Activated naive CD8-positive, alpha-beta T cell (primary cell): ENCODE data around the gene NFYC.
"Not testable (repeated sequence)": the region's sequence is repeated elsewhere in the genome, so short reads cannot be mapped to it uniquely, and the experiment has no call there.

Experiments used
- H3K27ac Mint-ChIP-seq: one replicate; pipeline ENCODE4 v1.8.0; 2021; ENCODE audit warnings: mixed read lengths
- H3K27me3 Mint-ChIP-seq: one replicate; pipeline ENCODE4 v1.8.0; 2021; ENCODE audit warnings: mixed read lengths
- H3K36me3 Mint-ChIP-seq: one replicate; pipeline ENCODE4 v1.8.0; 2021; ENCODE audit warnings: mixed read lengths
- H3K4me1 Mint-ChIP-seq: one replicate; pipeline ENCODE4 v1.8.0; 2021; ENCODE audit warnings: low read depth, mixed read lengths
- H3K4me3 Mint-ChIP-seq: one replicate; pipeline ENCODE4 v1.8.0; 2021; ENCODE audit warnings: mild to moderate bottlenecking, mixed read lengths
- H3K9me3 Mint-ChIP-seq: one replicate; pipeline ENCODE4 v1.8.0; 2021; ENCODE audit warnings: low read depth, mixed read lengths

NFYC gene

DNA sequence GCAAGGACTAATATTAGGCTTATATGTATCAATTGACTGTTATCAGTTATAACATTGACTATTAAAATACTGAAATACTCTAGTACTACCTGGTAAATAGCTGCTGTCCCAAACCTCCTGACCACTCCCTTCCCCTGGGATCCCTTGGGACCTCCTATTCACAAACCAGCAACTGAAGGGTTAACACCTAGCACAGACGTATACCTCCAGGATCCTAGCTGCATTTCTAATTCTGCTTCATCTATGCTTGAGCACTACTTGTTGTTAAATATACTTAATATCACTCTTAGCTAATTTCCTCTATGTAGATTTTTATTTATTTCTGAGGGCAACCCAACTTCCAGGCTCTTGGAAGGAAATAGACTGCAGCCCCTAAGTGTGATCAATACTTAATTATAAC, 1.8 kb upstream of the NFYC start:
- peak overlapping the region; percentile 36 for H3K4me3 Mint-ChIP-seq
- H3K9me3 Mint-ChIP-seq, result no peaks in the 10 kb centered on the region
- no peak overlapping the region for H3K27ac Mint-ChIP-seq
- H3K36me3 Mint-ChIP-seq, result peaks cover 16% of the 10 kb centered on the region
- peaks cover 48% of the 10 kb centered on the region for H3K4me1 Mint-ChIP-seq
- no peaks in the 10 kb centered on the region for H3K27me3 Mint-ChIP-seq

DNA sequence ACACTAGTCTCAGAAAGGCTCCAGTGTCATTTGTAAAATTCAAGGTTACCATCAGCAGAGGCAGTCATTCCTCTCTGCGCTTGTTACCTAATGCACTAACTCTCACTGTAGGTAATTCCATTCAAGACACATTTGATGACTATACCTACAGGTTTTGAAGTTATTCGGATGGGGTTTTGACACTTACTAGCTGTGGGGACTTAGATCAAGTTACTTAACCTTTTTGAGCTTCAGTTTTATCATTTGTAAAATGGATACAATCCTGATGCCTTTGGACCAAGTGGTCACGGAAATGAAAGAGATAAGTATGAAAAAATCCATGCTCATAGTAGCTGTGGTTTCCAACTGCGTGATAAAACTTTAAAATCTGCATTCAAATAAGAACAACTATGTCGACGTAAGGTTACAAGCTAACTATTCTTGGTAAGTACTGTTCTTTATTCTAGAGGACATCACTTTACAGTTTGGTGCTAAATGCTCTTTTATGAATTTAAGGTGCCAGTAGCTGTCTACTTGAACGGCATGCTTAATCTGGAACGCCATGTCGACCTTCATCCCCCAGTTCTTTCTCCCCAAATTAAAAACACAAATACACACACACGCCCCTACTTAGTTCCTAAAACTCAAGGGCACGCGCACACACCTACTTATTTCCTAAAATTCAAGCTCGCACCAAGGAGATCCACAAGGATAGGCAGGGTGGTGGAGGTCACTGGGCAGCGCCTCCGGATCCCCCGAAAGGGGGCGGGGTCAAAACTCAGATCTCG, 550 bp upstream of the NFYC start:
- Mint-ChIP-seq H3K4me3 (peak overlapping the region; percentile 100), H3K27ac (peak overlapping the region; percentile 99), H3K4me1 (peaks cover 54% of the 10 kb centered on the region), H3K27me3 (no peaks in the 10 kb centered on the region), H3K9me3 (no peaks in the 10 kb centered on the region), H3K36me3 (peaks cover 14% of the 10 kb centered on the region)

DNA sequence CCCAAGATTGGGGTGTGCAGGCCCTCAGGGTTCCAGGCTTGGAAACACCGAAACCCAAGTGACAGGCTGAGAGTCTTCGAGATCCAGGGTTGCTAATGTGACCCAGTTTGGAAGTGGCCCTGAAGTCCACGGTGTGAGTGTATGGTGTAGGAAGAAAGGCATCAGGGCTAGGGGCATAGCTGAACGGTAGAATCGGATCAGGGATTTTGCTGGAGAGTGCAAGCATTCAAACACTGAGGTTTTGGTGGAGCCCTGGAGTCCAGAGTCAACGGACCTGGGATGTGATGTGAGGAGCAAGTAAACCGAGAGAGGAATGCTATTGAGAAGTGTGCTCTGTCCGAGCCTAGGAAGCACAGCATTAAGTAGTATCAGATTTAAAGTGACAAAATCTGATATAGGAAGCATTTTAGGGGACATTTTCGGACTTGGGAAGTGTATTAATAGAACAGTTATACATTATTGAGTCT, 958 bp downstream of the NFYC start:
- H3K27me3 Mint-ChIP-seq, result no peaks in the 10 kb centered on the region
- peaks cover 68% of the 10 kb centered on the region for H3K4me1 Mint-ChIP-seq

DNA sequence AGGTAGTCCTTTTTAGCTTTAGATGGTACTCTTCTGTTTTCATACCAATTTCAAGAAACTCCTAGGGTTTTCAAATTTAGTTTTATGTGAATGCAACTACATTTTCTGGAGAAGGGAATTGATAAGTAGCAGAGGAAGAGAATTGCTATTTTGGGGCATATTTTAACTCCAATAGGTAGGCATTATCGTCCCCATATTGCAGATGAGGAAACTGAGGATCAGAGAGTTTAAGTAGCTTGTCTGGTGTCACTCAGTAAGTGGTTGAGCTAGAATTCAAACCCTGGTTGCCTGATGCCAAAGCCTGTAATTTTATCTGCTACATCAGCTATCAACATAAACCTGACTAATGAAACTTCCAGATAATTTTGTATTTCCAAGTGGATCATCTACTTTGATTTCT, 1.9 kb downstream of the NFYC start:
- Mint-ChIP-seq H3K4me1 (peaks cover 73% of the 10 kb centered on the region), H3K36me3 (peaks cover 9% of the 10 kb centered on the region), H3K9me3 (no peaks in the 10 kb centered on the region), H3K4me3 (peak overlapping the region; percentile 100), H3K27me3 (no peaks in the 10 kb centered on the region), H3K27ac (peak overlapping the region; percentile 78)

More for the DNA sequence above, 958 bp downstream of the NFYC start:
- Mint-ChIP-seq H3K9me3 (no peaks in the 10 kb centered on the region), H3K4me3 (peak overlapping the region; percentile 100), H3K27ac (peak overlapping the region; percentile 99), H3K36me3 (peaks cover 11% of the 10 kb centered on the region)

DNA sequence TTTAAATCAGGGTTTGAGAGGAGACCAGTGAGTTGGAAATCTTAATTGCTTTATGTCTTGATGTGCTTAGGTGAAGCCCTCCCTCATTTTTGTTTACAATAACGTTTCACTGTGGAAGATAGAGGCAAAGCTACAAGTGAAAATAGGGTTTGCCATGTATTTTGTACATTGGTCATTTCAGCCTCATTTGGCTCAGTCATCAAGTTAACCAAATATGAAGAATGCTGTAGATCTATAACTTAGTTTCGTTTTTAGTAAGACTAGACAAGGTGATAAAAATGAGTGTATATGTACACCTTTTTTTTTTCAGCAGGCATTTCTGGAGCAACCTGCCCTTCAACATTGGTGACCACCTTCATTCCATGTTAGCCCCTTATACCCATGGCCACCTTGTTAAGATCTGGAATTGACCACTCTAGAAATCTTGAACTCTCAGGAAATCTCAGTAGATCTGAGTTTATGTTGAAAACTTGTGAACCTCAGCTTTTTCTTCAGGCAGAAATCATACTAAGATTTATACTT, 2.9 kb downstream of the NFYC start:
- Mint-ChIP-seq H3K36me3 (peaks cover 9% of the 10 kb centered on the region), H3K9me3 (no peaks in the 10 kb centered on the region), H3K4me1 (peaks cover 78% of the 10 kb centered on the region), H3K27ac (peak overlapping the region; percentile 78), H3K4me3 (peak overlapping the region; percentile 100), H3K27me3 (no peaks in the 10 kb centered on the region)

DNA sequence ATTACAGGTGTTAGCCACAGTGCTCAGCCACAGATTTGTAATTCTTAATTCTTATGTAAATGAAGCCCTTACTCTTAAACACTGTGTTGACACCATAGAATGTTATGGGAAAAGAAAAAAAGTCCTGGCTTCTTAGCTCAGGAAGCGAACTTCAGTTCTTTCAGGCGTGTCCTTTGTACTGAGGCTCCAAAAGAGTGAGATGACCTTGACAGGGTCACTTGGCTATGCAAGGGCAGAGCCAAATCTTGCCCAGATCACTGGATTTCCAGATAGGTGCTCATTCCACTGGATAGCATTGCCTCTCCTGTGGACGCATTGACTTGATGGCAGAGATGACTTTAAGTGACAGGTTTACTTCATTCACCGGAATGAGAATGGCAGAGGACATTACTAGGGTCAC, 4.8 kb downstream of the NFYC start:
- no peak overlapping the region for H3K27ac Mint-ChIP-seq
- no peak overlapping the region for H3K4me3 Mint-ChIP-seq
- no peaks in the 10 kb centered on the region for H3K9me3 Mint-ChIP-seq
- no peaks in the 10 kb centered on the region for H3K27me3 Mint-ChIP-seq
- H3K36me3 Mint-ChIP-seq, result peaks cover 9% of the 10 kb centered on the region
- peaks cover 76% of the 10 kb centered on the region for H3K4me1 Mint-ChIP-seq

DNA sequence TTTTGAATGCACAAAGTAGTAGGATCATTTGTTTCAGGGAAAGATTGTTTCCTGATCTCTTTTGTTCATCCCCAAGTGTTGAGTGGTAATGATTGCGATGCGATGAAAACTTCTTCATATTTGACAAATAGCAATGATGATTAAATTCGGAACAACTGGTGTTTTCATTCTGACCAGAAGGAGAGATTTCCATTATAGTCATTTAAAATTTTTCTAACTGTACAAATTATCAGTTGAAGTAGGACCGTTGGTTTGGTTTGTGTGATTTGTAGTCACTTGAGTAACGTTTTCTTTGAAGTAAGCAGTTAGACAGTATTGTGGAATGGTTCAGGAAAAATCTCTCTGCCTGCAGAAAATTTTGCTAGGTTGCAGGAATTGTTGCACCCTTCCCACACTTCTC, 5.9 kb downstream of the NFYC start:
- Mint-ChIP-seq H3K4me1 (peaks cover 78% of the 10 kb centered on the region), H3K4me3 (no peak overlapping the region), H3K9me3 (no peaks in the 10 kb centered on the region), H3K27me3 (no peaks in the 10 kb centered on the region), H3K36me3 (peaks cover 9% of the 10 kb centered on the region), H3K27ac (no peak overlapping the region)

DNA sequence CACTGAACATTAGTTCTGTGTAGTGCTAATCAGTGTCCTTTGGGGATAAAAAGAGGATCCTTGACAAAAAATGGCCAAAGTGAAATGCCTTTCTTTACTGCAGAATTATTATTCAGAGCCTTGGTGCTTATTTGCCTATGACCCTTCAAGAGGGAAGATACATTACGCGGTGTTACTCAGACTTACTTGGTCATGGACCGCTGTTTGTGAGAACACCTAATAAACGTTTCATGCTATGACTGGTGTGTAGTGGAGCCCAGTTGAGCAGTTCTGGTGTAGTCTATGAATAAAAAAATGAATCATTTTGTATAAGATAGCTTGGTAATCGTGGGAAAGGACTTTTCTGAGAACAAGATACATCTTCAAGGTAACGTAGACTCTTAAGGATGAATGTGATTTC, 8.3 kb downstream of the NFYC start:
- Mint-ChIP-seq H3K36me3 (peaks cover 3% of the 10 kb centered on the region), H3K27ac (no peak overlapping the region), H3K4me3 (no peak overlapping the region), H3K9me3 (no peaks in the 10 kb centered on the region), H3K27me3 (no peaks in the 10 kb centered on the region), H3K4me1 (peaks cover 69% of the 10 kb centered on the region)

DNA sequence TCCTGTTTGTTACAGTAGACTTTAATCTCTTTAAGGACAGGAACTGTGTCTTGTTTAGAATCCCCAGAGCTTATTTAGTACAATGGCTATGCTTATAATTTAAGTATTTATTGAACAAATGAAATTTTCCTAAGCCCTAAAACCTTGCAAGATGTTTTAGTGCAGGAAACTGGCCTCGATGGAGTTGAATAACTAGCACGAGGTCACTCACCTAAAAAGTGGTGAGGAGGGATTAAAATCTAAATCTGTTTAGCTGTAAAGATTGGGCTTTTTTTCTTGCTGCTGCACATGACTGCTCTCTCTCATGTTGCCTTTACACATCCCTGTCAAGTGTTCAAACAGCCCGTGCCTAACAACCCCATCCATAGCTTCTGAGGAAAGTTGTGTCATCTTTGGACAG, 10.2 kb downstream of the NFYC start:
- Mint-ChIP-seq H3K36me3 (peaks cover 3% of the 10 kb centered on the region), H3K4me3 (no peak overlapping the region), H3K27ac (no peak overlapping the region), H3K9me3 (no peaks in the 10 kb centered on the region), H3K27me3 (no peaks in the 10 kb centered on the region), H3K4me1 (peaks cover 62% of the 10 kb centered on the region)

DNA sequence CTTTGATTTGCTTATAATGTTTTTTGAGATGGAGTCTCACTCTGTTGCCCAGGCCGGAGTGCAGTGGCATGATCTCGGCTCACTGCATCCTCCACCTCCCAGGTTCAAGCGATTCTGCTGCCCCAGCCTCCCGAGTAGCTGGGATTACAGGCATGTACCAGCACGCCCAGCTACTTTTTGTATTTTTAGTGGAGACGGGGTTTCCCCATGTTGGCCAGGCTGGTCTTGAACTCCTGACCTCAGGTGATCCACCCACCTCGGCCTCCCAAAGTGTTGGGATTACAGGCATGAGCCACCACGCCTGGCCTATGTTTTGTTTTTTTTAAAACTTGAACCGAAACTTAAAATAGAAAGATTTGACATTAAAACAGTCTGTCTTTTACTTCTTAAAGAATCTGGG, 11.3 kb downstream of the NFYC start:
- not testable (repeated sequence) for H3K36me3 Mint-ChIP-seq, H3K27ac Mint-ChIP-seq, H3K9me3 Mint-ChIP-seq, H3K4me3 Mint-ChIP-seq, H3K27me3 Mint-ChIP-seq
- H3K4me1 Mint-ChIP-seq, result peaks cover 51% of the 10 kb centered on the region

DNA sequence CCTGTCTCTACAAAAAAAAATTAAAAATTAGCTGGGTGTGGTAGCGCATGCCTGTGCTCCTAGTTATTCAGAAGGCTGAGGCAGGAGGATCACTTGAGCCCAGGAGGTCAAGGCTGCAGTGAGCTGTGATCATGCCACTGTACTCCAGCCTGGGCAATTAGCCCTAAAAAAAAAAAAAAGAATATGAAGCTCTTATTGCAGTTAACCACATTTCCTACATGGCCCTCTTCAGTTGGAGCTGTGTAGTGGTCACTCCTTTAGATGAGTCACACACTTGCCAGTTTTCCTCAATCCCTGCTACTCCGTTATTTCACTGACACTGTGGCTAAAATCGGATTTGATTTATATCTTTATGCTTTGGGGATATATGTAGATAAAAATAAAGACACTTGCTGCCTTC, 11.8 kb downstream of the NFYC start:
- Mint-ChIP-seq H3K4me1 (peaks cover 50% of the 10 kb centered on the region), H3K9me3 (no peaks in the 10 kb centered on the region), H3K4me3 (no peak overlapping the region), H3K27me3 (no peaks in the 10 kb centered on the region), H3K36me3 (no peaks in the 10 kb centered on the region), H3K27ac (peak overlapping the region; percentile 16)

DNA sequence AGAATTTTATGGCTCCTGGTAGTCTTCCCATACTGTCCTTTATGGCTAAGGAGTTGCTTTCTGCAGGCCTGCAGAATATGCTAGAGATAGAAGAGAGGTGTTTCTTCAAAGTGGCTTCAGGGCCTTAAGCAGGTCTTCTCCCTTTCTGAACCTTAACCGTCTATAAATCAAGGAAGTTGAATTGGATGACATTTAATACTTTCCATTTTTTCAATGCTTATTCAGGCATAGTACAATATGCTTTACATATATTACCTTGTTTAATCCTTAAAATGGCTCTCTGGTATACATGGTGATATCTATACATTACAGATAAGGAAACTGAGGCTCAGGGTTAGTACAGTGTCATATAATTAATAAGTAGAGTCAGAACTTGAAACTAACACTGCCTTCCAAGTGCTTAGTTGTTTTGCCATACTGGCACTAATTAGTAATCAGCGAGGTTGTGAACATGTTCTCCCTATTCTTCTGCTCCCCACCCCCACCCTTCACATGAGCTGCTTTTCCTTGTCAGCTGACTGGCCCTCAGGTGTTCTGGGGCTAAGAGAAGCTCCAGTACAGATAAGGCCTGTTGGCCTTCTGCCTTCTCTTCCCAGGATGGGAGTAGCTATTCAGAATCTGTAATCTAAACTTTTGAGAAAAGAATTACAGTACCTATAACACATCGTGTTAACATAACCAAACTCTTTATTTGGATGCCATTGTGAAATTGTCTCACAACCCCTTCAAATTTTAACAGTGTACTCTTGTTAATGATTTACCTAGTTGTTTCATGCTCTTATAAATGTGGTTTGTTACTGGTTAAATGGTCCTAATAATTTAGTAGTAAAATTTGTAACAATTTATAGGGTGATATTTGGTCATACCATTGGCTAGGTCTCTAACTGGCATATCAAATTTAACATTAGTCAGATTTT, 13.6 kb downstream of the NFYC start:
- Mint-ChIP-seq H3K36me3 (no peaks in the 10 kb centered on the region), H3K27ac (peak overlapping the region; percentile 34), H3K4me1 (peaks cover 52% of the 10 kb centered on the region), H3K9me3 (no peaks in the 10 kb centered on the region), H3K27me3 (no peaks in the 10 kb centered on the region), H3K4me3 (no peak overlapping the region)

DNA sequence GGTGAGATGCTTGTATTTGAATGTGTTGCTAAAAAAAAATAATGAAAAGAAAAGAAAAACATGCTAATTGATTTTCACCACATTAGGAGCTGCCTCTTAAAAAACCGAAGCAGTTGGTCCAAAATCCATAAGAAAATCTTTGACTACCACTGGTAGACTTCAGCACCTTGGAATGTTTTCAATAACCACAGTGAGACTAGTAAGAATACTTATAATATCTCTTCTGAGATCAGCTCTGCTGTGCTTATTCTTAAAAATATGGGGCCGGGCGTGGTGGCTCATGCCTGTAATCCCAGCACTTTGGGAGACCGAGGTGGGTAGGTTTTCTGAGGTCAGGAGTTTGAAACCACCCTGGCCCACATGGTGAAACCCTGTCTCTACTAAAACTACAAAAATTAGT, 15.1 kb downstream of the NFYC start:
- Mint-ChIP-seq H3K4me3 (no peak overlapping the region), H3K27me3 (no peaks in the 10 kb centered on the region), H3K27ac (no peak overlapping the region)

DNA sequence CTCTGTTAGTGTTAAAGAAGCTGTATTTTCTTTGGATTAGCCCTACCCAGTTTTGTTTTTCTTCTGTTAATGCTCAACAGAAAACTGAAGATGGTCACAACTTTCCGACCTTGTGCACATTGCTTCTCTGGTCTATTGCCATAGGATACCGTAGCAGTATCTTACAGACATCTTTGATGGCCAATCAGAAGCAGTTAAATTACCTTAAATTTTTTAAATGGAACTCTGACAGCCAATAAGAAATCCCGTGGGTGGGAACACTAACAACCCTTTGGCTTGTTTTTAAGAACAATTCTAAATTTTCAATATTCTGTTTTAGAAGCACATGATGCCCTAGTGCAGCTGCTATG, 17.2 kb downstream of the NFYC start:
- peaks cover 65% of the 10 kb centered on the region for H3K4me1 Mint-ChIP-seq
- no peaks in the 10 kb centered on the region for H3K27me3 Mint-ChIP-seq
- H3K9me3 Mint-ChIP-seq, result no peaks in the 10 kb centered on the region
- H3K36me3 Mint-ChIP-seq, result peaks cover 4% of the 10 kb centered on the region
- peak overlapping the region; percentile 88 for H3K27ac Mint-ChIP-seq
- peak overlapping the region; percentile 94 for H3K4me3 Mint-ChIP-seq

More for the DNA sequence above, 15.1 kb downstream of the NFYC start:
- no peaks in the 10 kb centered on the region for H3K36me3 Mint-ChIP-seq
- H3K4me1 Mint-ChIP-seq, result peaks cover 58% of the 10 kb centered on the region
- no peaks in the 10 kb centered on the region for H3K9me3 Mint-ChIP-seq

DNA sequence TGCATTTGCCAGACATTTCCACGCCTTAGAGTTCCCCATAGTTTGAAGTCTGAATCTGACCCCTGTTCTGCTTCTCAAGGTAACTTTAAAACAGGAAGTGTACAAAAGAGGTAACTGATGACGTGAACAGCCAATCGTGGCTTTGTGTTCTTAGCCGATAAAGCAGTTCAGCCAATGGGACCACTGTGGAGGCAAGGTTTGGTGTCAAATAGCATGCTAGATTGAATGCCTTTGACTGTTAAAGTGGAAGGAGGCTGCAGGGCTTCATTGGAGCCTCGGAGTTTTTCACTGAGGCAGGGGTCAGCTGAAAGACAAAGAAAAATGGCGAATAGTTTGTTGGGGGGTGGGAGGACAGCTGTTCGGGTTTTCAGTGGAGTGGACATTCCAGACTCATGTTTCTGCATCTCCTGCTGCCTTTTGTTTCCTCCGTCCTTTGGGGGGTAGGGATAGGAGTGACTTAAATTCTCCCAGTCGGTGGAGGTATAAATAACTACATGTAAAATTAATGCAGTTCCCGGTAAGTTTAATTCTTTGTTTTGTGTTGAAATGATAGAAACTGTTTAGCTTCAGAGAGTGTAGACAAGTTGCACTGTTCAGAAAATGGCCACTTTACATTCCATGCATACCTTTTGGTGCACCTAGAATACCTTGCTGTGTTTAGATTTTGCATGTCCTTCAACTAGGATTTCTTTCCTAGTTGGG, 17.7 kb downstream of the NFYC start:
- peak overlapping the region; percentile 88 for H3K27ac Mint-ChIP-seq
- H3K36me3 Mint-ChIP-seq, result peaks cover 4% of the 10 kb centered on the region
- peaks cover 64% of the 10 kb centered on the region for H3K4me1 Mint-ChIP-seq
- H3K9me3 Mint-ChIP-seq, result no peaks in the 10 kb centered on the region
- peak overlapping the region; percentile 94 for H3K4me3 Mint-ChIP-seq
- H3K27me3 Mint-ChIP-seq, result no peaks in the 10 kb centered on the region
